ENCODE data around the gene DRD2.

The DRD2 gene

DNA sequence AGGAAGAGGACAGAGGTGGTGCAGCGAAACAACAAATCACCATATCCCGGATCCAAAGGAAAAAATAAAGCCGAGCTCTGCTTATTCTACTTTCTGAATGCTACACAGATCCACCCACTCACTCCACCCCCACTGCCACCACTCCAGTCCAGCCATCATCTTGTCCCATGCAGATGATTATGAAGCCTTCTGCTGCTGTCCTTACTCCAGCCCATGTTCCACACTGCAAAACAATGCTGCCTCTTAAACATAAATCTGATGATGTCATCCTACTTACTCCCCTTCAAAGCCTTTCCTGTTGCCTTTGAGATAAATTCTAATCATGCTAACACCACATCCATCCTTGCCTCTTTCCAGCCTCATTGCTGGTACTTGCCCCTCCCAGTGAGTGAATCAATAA, 6.5 kb upstream of the DRD2 start:
- peak; percentile 67 for DNase-seq

DNA sequence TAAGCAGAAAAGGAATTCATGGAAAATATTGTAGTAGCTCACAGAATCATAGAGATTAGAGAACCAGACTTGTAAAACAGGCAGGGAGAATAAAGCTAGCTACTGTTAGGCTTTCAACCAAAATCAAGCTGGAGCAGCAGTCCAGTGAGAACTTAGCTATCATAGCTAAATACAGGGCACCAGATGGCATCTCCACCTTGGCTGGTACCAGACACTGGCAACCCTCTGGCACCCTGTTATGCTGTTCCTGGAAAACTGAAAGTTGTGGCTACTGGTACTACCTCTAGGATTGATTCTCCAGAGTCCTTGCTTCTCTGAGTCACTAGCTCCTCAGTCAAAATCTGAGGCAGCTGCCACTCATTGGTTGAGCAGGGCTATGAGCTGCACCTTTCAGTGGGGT, 6.0 kb upstream of the DRD2 start:
- DNase-seq = peak; percentile 70

DNA sequence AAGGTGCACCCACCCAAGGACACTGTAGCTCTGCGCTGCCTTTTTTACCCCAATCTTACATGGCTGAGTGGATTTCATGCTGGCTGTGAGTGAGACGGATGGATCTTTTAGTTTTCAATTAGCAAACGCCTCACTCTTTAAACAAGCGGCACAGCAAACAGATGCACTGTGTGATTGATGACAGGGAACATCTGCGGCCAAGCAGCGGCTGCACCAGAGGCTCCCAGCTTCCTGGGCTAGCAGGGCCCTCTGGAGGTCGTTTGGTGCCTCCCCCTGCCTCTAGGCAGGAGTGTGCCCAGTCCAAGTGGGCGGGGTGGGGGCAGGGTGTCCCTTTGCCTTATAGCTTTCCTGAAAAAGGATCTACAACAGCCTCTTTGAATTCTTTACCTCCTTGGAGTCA, 2.1 kb upstream of the DRD2 start:
- peak; percentile 99 for DNase-seq

DNA sequence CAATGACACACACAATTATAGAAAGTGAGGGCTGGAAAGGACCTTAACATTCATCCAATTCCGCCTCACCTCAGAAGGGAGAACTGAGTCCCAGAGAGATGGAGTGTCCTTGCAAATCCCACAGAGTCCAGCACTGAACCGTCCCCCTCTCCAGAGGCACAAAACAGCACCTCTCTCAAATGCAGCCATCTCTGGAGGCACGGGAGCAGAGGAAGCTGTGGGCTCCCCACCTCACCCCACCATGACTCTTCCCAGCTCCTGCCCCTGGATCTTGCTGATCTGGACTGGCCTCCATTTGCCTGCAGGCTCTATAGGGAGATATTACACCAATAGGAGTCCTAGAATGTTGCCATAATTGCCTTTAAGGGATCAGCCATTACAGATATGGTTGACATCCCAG, 1.4 kb upstream of the DRD2 start:
- DNase-seq = peak; percentile 58

DNA sequence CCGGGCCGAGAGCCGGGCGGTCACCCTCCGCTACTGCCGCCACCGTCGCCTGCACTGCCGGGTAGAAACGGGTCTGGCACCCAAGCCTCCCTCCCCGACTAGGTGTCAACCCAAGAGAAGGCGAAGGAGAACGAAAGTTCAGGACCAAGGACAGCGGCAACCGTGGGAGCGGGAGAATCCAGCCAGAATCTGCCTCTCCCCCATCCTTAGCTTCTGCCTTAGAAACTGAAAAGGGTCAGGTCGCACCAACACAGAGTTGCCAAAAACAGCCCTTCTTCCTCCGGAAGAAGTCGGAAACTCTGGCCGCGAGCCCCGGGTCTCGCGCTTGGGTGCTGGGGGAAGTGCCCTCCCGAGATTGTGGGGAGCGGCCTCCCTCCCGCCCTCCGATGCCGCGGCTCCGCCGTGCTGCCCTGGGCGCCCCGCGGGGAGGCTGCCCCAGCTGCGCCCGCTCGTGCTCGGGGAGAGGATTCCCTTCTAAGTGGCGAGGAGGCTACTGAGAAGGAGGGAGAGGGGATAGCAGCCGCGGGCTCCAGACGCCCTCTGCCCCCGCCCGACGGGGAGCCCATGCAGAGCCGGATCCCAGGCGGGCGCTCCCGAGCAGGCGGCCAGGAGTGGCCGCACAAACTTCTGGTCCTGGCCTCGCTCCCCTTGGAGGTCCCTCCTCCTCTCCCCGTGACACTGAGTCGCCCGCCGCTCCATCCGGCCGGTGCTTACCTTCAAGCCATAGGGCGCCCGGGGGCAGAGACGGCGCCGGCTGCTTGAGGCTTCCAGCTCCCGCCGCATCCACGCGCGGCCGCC, 637 bp downstream of the DRD2 start:
- peak; percentile 91 for DNase-seq

DNA sequence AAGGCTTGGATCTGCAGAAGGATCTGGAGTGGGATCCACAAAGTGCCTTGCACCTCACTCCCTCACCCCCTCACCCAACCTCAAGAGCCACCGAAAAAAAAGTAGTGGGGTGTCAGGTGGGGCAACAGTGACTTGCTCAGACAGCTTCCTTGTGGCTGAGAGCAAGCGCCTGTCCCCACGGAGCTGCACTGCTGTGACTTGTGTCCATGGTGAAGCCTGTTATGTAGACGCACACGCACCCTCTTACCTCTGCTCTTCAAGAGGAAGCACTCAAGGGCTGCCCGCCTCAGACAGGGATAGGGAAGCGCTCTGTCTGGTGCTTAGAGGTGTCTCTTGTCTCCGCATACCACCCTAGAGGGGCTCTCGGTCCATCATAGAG, 1.2 kb downstream of the DRD2 start:
- peak; percentile 77 for DNase-seq

DNA sequence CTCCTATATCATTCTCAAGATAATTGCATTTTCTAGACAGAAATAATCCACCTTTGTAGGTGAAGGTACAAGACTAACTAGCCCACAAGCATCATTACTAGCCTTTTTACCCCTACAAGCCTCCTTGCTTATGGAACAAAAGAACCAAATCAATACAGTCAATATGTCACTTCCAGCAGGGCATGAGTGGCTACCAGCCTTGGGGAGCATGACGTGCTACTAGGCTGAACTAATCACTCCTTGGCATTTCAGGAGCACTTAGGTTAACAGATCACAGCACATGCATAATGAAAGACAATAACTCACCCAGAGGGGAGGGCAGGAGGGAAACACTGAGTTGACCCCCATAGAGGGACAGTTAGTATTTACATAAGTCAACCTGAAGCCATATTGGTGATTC, 2.7 kb downstream of the DRD2 start:
- peak; percentile 74 for DNase-seq

DNA sequence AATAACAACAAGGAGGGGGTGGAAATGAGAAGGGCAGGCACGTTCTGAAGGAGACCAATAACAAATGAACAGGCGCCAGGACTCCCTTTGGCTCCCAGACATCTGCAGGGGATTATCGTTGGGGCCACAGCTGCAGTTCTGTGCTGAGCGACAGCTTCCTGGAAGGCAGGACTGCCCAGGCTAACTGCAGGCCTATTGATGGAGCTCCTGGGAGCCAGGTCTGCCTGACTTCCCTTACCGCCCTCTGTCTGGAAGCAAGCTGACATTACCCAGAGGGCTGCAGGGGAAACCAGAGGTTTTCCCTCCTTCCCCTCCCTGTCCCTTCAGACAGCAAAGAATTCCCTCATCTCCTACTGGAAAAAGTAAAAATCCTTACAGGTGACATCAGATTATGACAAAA, 5.0 kb downstream of the DRD2 start:
- peak; percentile 92 for DNase-seq

DNA sequence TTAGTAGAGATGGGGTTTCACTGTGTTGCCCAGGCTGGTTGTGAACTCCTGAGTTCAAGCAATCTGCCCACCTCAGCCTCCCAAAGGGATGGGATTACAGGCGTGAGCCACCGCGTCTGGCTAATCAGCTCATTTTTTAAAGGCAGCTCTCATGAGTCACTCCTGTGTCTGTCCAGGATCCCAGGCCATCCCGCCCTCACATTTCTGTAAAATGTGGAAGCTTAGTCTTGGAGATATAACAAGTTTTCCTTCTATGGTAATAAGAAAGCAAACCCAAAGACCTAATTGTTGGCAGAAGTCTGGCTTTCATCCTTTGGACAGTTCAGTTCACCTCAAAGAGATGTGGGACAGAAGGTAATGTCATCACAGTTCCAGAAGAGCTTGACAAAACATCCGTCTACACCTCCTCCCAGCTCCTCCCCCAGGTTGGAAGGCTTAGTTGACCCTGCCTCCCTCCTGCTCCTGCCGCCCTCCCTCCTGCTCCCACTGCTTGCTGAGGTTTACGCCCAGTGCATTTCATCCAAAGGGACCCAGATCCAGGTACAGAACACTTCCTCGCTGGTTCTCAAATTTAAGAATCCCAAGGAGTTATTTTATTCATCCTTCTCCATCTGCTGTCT, 6.4 kb downstream of the DRD2 start:
- peak; percentile 59 for DNase-seq

DNA sequence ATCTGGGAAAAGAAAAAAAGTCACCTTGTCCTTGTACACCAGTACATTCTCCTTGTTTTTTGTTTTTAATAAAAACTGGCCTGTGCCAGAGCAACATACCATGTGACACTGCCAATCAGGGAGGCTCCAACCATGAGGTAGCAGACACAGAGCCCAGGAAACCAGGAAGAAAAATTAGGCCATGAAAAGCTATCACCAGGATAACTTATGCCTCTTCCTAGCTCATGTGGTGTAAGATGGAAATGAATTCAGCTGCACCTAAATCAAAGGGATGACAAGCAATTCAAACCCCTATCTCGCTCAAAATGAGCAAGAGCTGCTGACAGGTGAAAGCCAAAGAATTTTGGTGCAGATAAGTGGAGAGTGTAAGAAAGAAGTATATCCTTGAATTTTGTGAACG, 7.7 kb downstream of the DRD2 start:
- no peak for DNase-seq

DNA sequence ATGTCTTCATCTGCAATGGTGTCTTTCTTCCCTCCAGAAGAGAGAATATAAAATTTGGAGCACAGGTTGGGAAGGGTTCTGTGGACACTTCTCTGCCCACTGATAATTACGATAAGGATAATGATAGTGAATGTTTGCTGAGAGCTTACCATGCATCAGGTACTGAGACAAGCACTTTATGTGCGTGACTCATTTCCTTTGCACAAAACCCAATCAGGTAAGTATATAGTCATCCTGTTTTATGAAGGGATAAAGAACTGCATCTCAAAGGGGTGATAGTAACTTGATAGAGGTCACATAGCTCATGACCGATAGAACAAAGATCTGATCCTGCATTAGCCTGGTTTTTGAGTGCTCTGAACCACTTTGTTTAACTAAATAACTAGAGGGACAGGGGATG, 9.4 kb downstream of the DRD2 start:
- peak; percentile 73 for DNase-seq

DNA sequence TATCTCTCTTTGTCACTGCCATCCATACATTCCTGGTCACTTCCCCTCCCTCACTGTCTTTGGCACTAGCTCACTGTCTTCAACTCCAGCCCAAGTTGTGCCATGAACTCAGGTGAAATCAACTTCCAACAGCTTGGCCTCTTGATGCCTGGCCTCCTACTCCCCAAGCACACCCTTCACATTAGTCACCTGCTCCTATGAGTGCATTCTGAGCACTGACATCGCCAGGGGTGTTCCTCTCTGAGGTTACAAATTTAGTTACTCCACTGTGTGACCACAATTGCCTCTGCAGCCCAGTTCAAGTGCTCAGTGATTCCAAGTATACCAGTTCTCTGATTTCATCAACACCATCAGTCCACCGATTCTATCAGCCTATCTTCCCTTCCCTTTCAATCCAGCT, 10.8 kb downstream of the DRD2 start:
- no peak for DNase-seq

DNA sequence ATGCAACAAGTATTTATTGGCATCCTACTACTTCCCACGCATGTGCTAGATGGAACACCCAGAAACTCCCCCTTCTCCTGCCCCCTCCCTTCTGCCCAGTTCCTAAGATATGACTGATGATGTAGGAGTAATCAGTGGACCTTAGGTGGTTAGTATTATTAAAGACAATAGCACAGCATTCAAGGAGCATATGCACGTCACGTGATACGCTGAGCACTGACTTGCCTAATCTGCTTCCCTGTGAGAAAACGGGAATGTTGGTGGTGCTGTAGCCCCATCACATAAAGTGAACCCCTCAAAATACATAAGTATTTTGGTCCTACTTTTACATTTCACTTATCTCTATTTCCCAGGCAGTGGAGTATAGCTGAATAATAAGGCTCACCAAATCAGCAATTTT, 12.4 kb downstream of the DRD2 start:
- DNase-seq = peak; percentile 47

DNA sequence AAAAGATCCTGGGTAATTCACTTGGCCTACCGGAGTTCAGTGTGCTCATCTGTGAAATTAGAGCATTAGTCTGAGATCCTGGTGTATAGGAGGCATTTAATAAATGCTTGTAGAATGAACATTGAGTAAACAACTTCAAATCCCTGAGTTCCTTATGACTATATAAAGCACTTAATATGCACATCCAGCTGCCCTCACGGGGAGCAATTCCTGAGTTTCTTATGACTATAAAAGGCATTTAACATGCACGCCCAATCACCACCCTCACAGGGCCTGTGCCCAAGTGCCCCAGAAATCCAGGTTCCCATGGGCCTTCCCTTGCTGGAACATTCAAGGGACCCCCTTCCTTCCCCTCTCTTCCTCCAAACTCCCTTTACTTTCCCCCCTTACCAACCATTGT, 13.6 kb downstream of the DRD2 start:
- no peak for DNase-seq

DNA sequence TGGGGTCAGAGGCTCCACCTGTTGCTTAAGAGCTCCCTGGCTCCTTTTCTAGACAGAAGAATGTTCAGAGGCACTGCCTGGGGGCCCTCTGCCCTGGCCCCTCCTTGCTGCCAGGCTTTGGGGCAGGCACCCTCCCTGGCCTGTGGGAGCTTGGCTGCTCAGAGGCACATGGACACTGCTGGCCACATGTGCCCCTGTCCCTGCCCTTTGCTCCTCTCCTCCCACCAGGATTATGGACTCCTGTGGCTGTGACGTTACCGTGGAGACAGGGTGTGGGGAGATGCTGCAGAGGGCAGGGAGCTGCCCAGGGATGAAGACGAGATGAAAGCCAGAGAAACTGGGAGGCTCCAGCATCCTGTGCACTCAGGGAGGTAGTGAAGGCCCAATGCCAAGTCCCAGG, 14.7 kb downstream of the DRD2 start:
- peak; percentile 61 for DNase-seq

DNA sequence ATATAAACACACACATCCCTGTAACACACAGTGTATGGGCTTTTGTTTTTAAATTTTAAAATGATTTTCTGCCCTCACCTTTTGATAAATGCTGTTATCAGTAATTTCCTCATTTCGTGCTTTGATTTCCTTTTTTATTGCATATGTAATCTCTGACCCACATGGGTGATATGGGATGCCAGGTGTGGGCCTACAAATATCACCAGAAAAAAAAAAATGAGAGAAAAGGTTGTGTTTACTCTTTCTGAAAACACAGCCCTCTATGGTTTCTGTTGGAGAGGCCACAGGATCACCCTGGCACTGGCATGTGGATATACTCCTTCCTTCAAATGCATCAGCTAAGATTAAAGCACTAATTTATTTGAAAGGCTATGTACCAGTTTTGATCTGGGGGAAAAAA, 17.0 kb downstream of the DRD2 start:
- peak; percentile 91 for DNase-seq

DNA sequence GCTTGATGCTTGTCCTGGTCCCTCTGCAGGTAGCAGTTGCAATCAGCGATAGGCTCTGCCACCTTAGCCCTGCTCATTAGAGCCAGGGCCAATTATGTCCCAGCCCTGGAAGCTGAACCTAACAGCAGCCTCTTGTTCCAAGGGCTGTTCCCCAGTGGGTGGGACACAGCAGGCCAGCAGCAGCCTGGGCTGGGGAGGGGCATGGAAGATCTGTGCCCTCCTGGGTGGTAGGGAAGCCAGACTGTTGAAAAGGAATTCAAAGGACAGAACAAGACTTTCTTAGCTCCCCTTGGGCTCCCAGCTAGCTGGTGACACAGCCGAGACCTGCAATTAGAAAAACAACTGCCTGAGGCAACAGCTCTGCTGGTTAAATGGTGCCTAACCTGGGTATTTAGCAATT, 17.4 kb downstream of the DRD2 start:
- DNase-seq = peak; percentile 100

DNA sequence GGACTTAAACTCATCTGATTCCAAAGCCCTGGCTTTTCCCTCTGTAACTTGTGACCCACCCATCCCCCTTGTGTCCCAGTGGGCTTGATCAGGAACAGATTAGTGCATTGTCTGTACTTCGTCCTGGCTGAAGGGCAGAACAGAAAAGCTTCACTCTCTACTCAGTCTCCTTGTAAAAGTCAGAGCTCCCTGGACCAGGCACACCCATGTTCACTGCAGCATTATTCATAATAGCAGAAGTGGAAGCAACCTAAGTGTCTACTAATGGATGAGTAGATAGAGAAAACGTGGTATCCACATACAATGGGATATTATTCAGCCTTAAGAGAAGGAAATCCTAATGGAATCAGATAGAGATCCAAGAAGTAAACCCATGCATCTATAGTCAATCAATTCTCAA, 20.7 kb downstream of the DRD2 start:
- DNase-seq = no peak

DNA sequence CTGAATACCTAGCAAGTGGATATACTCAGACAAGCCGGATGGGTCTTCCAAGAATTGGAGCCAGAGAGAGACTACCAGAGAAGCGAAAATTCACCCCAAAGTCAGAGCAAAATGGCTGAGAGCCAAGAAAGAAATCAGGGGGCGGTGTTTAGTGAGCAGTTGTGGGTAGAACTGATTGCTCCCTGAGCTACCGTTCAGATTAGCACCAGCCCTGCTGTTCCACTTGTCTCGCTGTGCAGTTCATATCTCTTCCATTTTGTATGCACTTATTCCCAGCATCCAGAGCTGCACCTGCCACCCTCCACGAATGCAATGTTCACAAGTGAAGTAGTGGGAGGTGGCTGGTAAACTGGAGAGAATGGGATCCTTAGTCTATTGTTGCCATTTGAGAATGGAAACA, 25.5 kb downstream of the DRD2 start:
- no peak for DNase-seq

DNA sequence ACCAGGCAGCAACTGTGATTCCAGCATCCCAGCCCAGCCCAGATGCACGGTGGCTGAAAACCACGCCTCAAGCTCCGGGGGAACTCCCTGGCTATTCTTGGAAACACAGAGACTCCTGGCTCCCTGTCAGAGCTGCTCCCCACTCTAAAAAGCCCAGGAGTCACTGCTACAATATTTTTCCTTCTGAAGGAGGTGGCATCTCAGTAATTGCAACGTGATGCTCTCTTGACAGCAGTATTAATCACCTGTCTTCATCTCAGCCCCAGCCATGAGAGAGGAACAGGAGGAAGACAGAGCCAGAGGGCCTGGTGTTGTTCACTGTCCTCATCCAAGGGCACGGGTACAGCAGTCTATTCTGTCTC, 26.9 kb downstream of the DRD2 start:
- DNase-seq = peak; percentile 63

DNA sequence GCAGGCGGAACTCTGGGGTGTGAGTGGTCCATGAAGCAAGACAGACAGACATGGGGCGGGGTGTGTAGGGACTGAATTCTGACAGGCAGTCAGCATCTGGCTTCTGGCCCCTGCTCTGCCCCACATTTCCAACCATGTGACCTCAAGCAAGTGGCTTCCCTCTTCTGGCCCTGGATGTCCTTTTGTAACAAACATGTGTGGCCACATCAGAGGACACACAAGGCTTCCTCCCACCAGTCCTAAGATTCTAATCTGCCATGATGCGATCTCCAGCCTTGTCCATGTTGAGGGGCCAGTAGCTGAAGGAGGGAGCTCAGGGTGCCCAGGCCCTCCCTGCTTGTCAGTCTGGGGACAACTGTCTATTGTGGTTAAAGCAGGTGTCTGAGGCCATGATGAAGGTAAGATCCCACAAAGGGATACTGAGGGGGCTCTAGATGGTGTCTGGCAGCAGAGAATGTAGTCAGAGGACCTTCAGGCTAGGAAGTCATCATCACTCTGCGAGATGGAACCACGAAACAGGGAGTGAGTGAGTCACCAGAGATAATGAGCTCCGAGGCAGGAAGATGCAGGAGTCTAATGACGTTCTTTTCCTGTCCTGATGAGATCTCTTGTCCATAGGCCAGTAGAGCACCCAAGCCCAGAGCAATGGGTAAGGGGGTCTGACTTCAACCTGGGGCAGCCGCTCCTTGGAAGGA, 27.4 kb downstream of the DRD2 start:
- DNase-seq = peak; percentile 76

DNA sequence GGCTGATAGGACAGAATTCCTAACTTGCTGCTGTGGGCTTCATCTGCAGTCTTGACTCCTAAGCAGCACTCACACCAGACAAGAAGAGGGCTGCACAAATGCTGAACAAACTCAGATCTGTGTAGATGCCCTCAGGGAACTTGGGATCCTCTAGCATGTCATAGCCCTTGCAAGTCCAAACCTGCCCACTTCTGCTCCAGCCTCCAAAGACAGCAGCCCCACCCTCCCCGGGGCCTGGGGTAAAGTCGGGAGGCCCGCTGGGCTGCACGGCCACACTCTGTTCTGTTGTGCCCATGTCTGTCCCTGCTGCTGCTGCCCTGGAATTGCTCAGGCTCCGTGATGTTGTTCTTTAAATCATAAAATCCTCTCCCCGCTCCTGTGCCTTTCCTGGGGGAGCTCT, 28.3 kb downstream of the DRD2 start:
- peak; percentile 99 for DNase-seq

DNA sequence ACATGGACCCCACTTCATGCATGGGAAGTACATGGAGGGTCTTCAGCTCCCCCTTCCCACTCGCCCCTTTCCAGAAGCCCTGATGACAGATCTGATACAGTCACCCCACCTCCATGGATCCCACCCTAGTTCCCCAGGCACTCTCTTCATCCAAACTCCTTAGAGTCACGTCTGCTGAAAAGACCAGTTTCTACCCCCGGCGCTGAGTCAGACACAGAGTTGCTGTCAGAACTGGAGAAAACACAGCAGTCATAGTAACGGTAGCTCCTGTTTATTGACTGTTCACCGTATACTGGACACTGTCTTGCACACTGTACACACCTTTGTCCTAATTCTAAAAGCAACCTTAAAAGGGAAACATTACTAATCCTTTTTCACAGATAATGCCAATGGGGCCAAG, 29.1 kb downstream of the DRD2 start:
- peak; percentile 50 for DNase-seq

DNA sequence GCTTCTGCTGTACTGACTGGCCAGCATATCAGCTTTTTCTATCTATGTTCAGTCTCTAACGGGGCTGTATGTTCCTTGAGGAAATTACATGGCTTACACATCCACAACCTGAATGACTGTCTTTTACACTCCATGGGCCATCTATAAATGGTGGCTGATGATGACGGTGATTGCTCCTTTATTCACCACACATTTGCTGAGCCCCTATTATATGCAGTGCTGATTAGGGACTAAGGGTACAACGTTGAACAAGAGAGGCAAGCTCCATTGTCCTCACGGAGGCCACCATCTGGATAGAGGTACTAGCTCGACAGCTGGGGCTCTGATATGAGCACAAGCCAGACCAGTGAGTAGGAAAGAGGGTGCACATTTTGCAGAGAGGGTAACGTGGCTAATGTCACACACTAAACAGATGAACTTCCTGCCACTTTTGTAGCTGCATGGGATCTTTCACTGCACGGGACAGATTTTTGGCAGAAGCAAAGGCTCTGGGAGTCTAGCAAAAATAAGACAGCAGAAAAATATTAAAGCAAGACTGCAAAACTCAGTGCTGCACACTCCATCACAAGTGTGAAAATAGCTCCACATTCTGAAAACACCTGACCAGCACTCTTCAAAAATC, 30.6 kb downstream of the DRD2 start:
- DNase-seq = peak; percentile 96

Data from NCI-H69 (cell line).